ENCODE measurements around the gene ARHGAP29.

ARHGAP29 gene

DNA sequence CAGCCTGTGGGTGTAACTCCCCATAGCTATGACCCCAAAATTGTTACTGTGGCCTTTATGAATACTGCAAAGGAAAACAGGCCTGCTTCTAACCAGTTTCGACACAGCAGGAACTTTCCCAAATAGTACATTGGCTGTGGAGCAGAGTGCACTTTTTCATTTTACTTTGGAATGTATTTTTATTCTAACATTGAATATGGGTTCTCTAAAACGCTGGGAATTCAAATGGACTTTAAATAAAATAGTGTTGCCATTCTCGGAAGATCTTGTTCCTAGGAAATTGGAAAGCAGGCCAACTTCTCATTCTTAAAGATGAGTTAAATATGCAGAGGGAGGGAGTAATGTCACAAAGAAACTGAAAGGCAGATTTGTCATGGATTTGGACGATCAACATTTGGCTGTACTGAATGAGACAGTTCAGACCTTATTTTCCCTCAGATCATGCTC, 39.6 kb upstream of the ARHGAP29 start:
- DNase-seq (ENCODE audit: low read depth, low spot score): no peak
- POLR2A ChIA-PET: no interaction called here
- CTCF ChIA-PET: interaction anchor here (1.3 kb wide), 1 partner anchor 237 kb away, joined by 3 read pairs; no protein-coding TSS in a partner anchor
- TF ChIP-seq, protein P1, sequence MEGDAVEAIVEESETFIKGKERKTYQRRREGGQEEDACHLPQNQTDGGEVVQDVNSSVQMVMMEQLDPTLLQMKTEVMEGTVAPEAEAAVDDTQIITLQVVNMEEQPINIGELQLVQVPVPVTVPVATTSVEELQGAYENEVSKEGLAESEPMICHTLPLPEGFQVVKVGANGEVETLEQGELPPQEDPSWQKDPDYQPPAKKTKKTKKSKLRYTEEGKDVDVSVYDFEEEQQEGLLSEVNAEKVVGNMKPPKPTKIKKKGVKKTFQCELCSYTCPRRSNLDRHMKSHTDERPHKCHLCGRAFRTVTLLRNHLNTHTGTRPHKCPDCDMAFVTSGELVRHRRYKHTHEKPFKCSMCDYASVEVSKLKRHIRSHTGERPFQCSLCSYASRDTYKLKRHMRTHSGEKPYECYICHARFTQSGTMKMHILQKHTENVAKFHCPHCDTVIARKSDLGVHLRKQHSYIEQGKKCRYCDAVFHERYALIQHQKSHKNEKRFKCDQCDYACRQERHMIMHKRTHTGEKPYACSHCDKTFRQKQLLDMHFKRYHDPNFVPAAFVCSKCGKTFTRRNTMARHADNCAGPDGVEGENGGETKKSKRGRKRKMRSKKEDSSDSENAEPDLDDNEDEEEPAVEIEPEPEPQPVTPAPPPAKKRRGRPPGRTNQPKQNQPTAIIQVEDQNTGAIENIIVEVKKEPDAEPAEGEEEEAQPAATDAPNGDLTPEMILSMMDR (IDR thresholded peaks at IDR 0.05; ENCODE audit: insufficient read depth, low read length, missing control alignments): no peak
- H3K4me3 ChIP-seq (ENCODE audit: low read depth, low read length): no peak overlapping the region

- ChIA-PET CTCF (no interaction called here), POLR2A (interaction anchor here (0.7 kb wide), 1 partner anchor 181 kb away, joined by 3 read pairs; no protein-coding TSS in a partner anchor)
- TF ChIP-seq, protein P1 (IDR thresholded peaks at IDR 0.05; ENCODE audit: insufficient read depth, low read length, missing control alignments): no peak
- no peak for DNase-seq (ENCODE audit: low read depth, low spot score)
- no peak overlapping the region for H3K4me3 ChIP-seq (ENCODE audit: low read depth, low read length)
These were observed 37.7 kb upstream of the ARHGAP29 start for GRCh38 chr1:94275083-94275482.

DNA sequence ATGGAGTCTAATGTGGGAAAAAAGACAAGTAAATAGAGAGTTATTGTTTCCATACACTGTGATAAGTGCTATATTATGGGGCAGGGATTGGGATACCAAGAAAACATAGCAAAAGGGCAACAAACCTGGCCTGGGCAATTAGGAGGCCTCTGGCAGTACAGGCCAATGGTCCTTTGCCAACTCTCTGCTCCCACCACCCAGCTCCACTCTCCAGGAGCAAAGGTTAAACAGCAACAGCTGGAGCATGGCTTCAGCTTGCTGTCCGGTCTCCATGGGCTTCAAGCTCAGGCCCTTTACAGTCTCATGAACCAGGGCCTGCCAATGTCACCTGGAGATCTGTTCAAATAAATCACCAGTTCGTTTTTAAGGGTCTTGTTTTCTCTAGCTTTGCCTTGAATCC, 37.2 kb upstream of the ARHGAP29 start:
- TF ChIP-seq, protein P1 (IDR thresholded peaks at IDR 0.05; ENCODE audit: insufficient read depth, low read length, missing control alignments): no peak
- ChIA-PET CTCF (interaction anchor here (1.0 kb wide), 1 partner anchor 213 kb away, joined by 3 read pairs; no protein-coding TSS in a partner anchor), POLR2A (interaction anchor here (0.7 kb wide), 1 partner anchor 180 kb away, joined by 3 read pairs; no protein-coding TSS in a partner anchor)
- H3K4me3 ChIP-seq (ENCODE audit: low read depth, low read length): no peak overlapping the region
- DNase-seq (ENCODE audit: low read depth, low spot score): no peak

- CTCF ChIA-PET: interaction anchor here (0.9 kb wide), 1 partner anchor 62 kb away, joined by 3 read pairs; no protein-coding TSS in a partner anchor
- no peak for DNase-seq (ENCODE audit: low read depth, low spot score)
- POLR2A ChIA-PET: no interaction called here
- TF ChIP-seq, protein P1 (IDR thresholded peaks at IDR 0.05; ENCODE audit: insufficient read depth, low read length, missing control alignments): no peak
- no peak overlapping the region for H3K4me3 ChIP-seq (ENCODE audit: low read depth, low read length)
These were observed 35.7 kb upstream of the ARHGAP29 start for GRCh38 chr1:94273111-94273510.

GRCh38 chr1:94272388-94272787, 35.0 kb upstream of the ARHGAP29 start:
- H3K4me3 ChIP-seq (ENCODE audit: low read depth, low read length): no peak overlapping the region
- TF ChIP-seq, protein P1 (IDR thresholded peaks at IDR 0.05; ENCODE audit: insufficient read depth, low read length, missing control alignments): no peak
- POLR2A ChIA-PET: no interaction called here
- no peak for DNase-seq (ENCODE audit: low read depth, low spot score)
- CTCF ChIA-PET: interaction anchor here (0.9 kb wide), 1 partner anchor 63 kb away, joined by 3 read pairs; no protein-coding TSS in a partner anchor

DNA sequence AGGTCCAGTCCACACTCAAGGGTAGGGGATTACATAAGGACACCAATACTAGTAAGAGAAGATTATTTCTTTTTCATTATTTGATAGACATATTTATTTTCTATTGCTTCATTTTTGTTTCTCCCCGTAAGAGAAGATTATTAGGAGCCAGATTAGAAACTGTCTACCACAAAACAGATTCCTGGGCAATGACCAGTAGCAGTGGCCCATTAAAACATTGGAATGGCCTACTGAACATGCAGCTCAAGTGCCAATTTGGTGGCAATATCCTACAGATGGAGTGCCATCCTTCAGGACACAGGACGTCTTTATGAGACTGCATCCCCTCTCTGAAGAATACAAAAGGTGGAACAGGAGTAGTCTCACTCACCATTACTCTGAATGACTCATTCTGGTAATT, 34.0 kb upstream of the ARHGAP29 start:
- H3K4me3 ChIP-seq (ENCODE audit: low read depth, low read length): no peak overlapping the region
- ChIA-PET CTCF (interaction anchor here (0.8 to 1.7 kb wide), 3 partner anchors 9 to 226 kb away, joined by 3 to 6 read pairs (median 3); no protein-coding TSS in a partner anchor), POLR2A (no interaction called here)
- TF ChIP-seq, protein P1 (IDR thresholded peaks at IDR 0.05; ENCODE audit: insufficient read depth, low read length, missing control alignments): no peak
- DNase-seq (ENCODE audit: low read depth, low spot score): no peak

All from AG04449 (cell line).